H9 (cell line): Measurements from ENCODE around the gene LDHA. TPM values are rescaled to one million over a fixed set of nuclear protein-coding genes. Genes with fewer than 3 reads are reported as not detected.

Experiments used
- DNase-seq: peaks from one replicate; pipeline ENCODE4 v3.0.0-alpha.2; 2017
- H2AFZ ChIP-seq: one replicate; pipeline ENCODE4 v1.6.1; 2013; ENCODE audit warnings: mild to moderate bottlenecking, low read length, control low read depth, moderate library complexity
- H2AK5ac ChIP-seq: 2 replicates; pipeline ENCODE4 v1.6.1; 2013; ENCODE audit warnings: low read length, control low read depth, mixed read lengths; ENCODE audit not compliant: insufficient read length
- H2BK120ac ChIP-seq: one replicate; pipeline ENCODE4 v1.6.1; 2013; ENCODE audit warnings: low read depth, mild to moderate bottlenecking, low read length, control low read depth, inconsistent platforms; ENCODE audit not compliant: poor library complexity, severe bottlenecking
- H2BK12ac ChIP-seq: 2 replicates; pipeline ENCODE4 v1.6.1; 2013; ENCODE audit warnings: low read length, control low read depth, mixed read lengths, low read depth; ENCODE audit not compliant: insufficient read length
- H2BK15ac ChIP-seq: 2 replicates; pipeline ENCODE4 v1.6.1; 2013; ENCODE audit warnings: low read depth, low read length, control low read depth
- H2BK20ac ChIP-seq: one replicate; pipeline ENCODE4 v1.6.1; 2013; ENCODE audit warnings: low read depth, mild to moderate bottlenecking, low read length, control low read depth, inconsistent platforms; ENCODE audit not compliant: poor library complexity, severe bottlenecking
- H2BK5ac ChIP-seq: 2 replicates; pipeline ENCODE4 v1.6.1; 2013; ENCODE audit warnings: low read length, control low read depth, mixed read lengths; ENCODE audit not compliant: insufficient read length
- H3K14ac ChIP-seq: 2 replicates; pipeline ENCODE4 v1.6.1; 2013; ENCODE audit warnings: low read length, control low read depth; ENCODE audit not compliant: insufficient read depth
- H3K18ac ChIP-seq: 2 replicates; pipeline ENCODE4 v1.6.1; 2013; ENCODE audit warnings: low read depth, mild to moderate bottlenecking, mixed read lengths, low read length, control low read depth; ENCODE audit not compliant: insufficient read length
- H3K23ac ChIP-seq: 2 replicates; pipeline ENCODE4 v1.6.1; 2013; ENCODE audit warnings: low read length, control low read depth, mixed read lengths, low read depth; ENCODE audit not compliant: insufficient read length
- H3K23me2 ChIP-seq: 2 replicates; pipeline ENCODE4 v1.6.1; 2013; ENCODE audit warnings: low read depth, mild to moderate bottlenecking, mixed read lengths, low read length, control low read depth; ENCODE audit not compliant: insufficient read length, poor library complexity, severe bottlenecking
- H3K27ac ChIP-seq: 2 replicates; pipeline ENCODE4 v1.5.1; 2013; ENCODE audit warnings: low read length, control low read depth, mixed read lengths, low read depth; ENCODE audit not compliant: insufficient read length
- H3K27me3 ChIP-seq: 2 replicates; pipeline ENCODE4 v1.6.1; 2013; ENCODE audit warnings: low read length, control low read depth, inconsistent platforms; ENCODE audit not compliant: insufficient read depth
- H3K4ac ChIP-seq: 2 replicates; pipeline ENCODE4 v1.6.1; 2013; ENCODE audit warnings: low read depth, mild to moderate bottlenecking, control low read depth, inconsistent platforms, low read length, moderate library complexity
- H3K4me1 ChIP-seq: 2 replicates; pipeline ENCODE4 v1.6.1; 2013; ENCODE audit warnings: low read length, control low read depth, inconsistent platforms; ENCODE audit not compliant: insufficient read depth
- H3K4me2 ChIP-seq: 2 replicates; pipeline ENCODE4 v1.6.1; 2013; ENCODE audit warnings: low read length, control low read depth, mixed read lengths; ENCODE audit not compliant: insufficient read length, insufficient read depth
- H3K56ac ChIP-seq: 2 replicates; pipeline ENCODE4 v1.6.1; 2013; ENCODE audit warnings: low read depth, mild to moderate bottlenecking, mixed read lengths, low read length, control low read depth; ENCODE audit not compliant: insufficient read length
- H3K79me1 ChIP-seq: 2 replicates; pipeline ENCODE4 v1.6.1; 2013; ENCODE audit warnings: low read depth, mild to moderate bottlenecking, moderate library complexity, low read length, control low read depth, inconsistent platforms; ENCODE audit not compliant: insufficient read depth, poor library complexity, severe bottlenecking
- H3K79me2 ChIP-seq: 2 replicates; pipeline ENCODE4 v1.6.1; 2013; ENCODE audit warnings: low read length, control low read depth, inconsistent platforms; ENCODE audit not compliant: insufficient read depth
- H3K9ac ChIP-seq: 2 replicates; pipeline ENCODE4 v1.6.1; 2013; ENCODE audit warnings: low read length, control low read depth, mixed read lengths; ENCODE audit not compliant: insufficient read length; ENCODE audit errors: extremely low read depth
- H3K9me3 ChIP-seq: one replicate; pipeline ENCODE4 v1.6.1; 2013; ENCODE audit warnings: low read depth, low read length, inconsistent platforms; ENCODE audit not compliant: control insufficient read depth
- H3T11ph ChIP-seq: one replicate; pipeline ENCODE4 v1.6.1; 2013; ENCODE audit warnings: mild to moderate bottlenecking, low read length, control low read depth, inconsistent platforms
- H4K20me1 ChIP-seq: one replicate; pipeline ENCODE4 v1.6.1; 2013; ENCODE audit not compliant: control insufficient read depth, insufficient read length, insufficient read depth
- H4K5ac ChIP-seq: 2 replicates; pipeline ENCODE4 v1.6.1; 2013; ENCODE audit warnings: low read depth, mild to moderate bottlenecking, mixed read lengths, low read length, control low read depth; ENCODE audit not compliant: insufficient read length
- H4K8ac ChIP-seq: replicated peaks from 2 replicates; pipeline ENCODE4 v1.6.1; 2013; ENCODE audit warnings: low read length, control low read depth, mixed read lengths, low read depth; ENCODE audit not compliant: insufficient read length
- H4K91ac ChIP-seq: 2 replicates; pipeline ENCODE4 v1.6.1; 2013; ENCODE audit warnings: low read depth, mild to moderate bottlenecking, moderate library complexity, mixed read lengths, low read length, control low read depth; ENCODE audit not compliant: insufficient read length
- H3K27ac Mint-ChIP-seq, 3 experiments: 2 replicates in 2 of 3; 3 replicates in 1 of 3; pipeline ENCODE4 v1.8.0; 2020 to 2021; ENCODE audit warnings: mixed read lengths in 3 of 3, mild to moderate bottlenecking in 1 of 3, moderate library complexity in 1 of 3
- H3K27me3 Mint-ChIP-seq: 2 replicates; pipeline ENCODE4 v1.8.0; 2021; ENCODE audit warnings: low read depth, mild to moderate bottlenecking, moderate library complexity, mixed read lengths
- H3K36me3 Mint-ChIP-seq, 3 experiments: 2 replicates in 2 of 3; 3 replicates in 1 of 3; pipeline ENCODE4 v1.8.0; 2020 to 2021; ENCODE audit warnings: low read depth in 3 of 3, mixed read lengths in 3 of 3; ENCODE audit not compliant: insufficient read depth in 1 of 3
- H3K4me1 Mint-ChIP-seq, 2 experiments: 2 replicates each; pipeline ENCODE4 v1.8.0; 2020; ENCODE audit warnings: mixed read lengths in 2 of 2
- H3K4me3 Mint-ChIP-seq, 2 experiments: 2 replicates in 1 of 2; 3 replicates in 1 of 2; pipeline ENCODE4 v1.8.0; 2020 to 2021; ENCODE audit warnings: mild to moderate bottlenecking in 2 of 2, mixed read lengths in 2 of 2, moderate library complexity in 1 of 2
- H3K9me3 Mint-ChIP-seq, 2 experiments: 2 replicates in 1 of 2; 3 replicates in 1 of 2; pipeline ENCODE4 v1.8.0; 2020; ENCODE audit warnings: mild to moderate bottlenecking in 2 of 2, mixed read lengths in 2 of 2, moderate library complexity in 1 of 2
- WGBS: extraction: QIAGEN DNeasy Blood & Tissue Kit; methylation state at CpG from one replicate; pipeline ENCODE4 v1.1.7; 2013; ENCODE audit warnings: missing lambda C conversion rate, low lambda C conversion rate, mixed read lengths; ENCODE audit not compliant: insufficient read length; ENCODE audit errors: extremely low coverage; 5-methylcytosine and 5-hydroxymethylcytosine counted together
- total RNA-seq: library from RNA; stranded (reverse); gene quantifications from 2 replicates; pipeline ENCODE4 v1.2.1, GENCODE V29; 2021
- TF ChIP-seq, protein P1 (sequence below): fragments of 200-600 bp; sonication (generic); conservative IDR thresholded peaks from 3 replicates; pipeline ENCODE4 v1.8.0; 2021; ENCODE audit warnings: antibody characterized with exemption, mild to moderate bottlenecking

The LDHA gene
- total RNA-seq, 1 experiment from 2014 or later, result 720 TPM

DNA sequence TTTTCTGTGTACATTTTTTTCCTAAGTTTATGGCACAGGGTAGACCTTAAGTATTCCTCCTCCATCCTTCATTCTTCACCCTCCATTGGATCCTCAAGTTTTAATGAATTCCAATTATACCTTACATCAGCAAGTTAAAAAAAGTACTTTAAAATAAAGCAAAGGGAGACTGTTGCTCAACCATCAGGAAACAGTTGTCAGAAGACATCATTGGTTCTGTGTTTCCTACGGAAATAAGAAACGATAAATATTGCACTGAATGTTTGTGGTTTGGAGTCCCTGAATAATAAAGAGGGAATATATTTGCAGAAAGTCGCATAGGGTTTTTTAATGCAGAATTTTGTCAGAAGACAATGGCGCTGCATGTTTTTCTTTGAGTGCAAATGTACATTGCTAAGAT, 28.1 kb upstream of the LDHA start:
- no peaks in the 10 kb centered on the region for H3K23me2 ChIP-seq
- H2AFZ ChIP-seq, result no peak overlapping the region
- H3K27me3 ChIP-seq, result no peaks in the 10 kb centered on the region
- no peak overlapping the region for H3K27ac Mint-ChIP-seq
- no peaks in the 10 kb centered on the region for H3K79me1 ChIP-seq
- no peak overlapping the region for H3K18ac ChIP-seq
- no peak overlapping the region for H3K27ac ChIP-seq
- H3K9me3 Mint-ChIP-seq, result no peaks in the 10 kb centered on the region
- H2BK20ac ChIP-seq, result no peak overlapping the region
- no peaks in the 10 kb centered on the region for H3K4me1 Mint-ChIP-seq
- no peak overlapping the region for H3K4ac ChIP-seq
- no peak overlapping the region for H3K4me3 Mint-ChIP-seq
- H3K9ac ChIP-seq, result no peak overlapping the region
- DNase-seq, result no peak
- H4K5ac ChIP-seq, result no peak overlapping the region
- H2BK120ac ChIP-seq, result no peak overlapping the region
- no peak overlapping the region for H3T11ph ChIP-seq
- no peak overlapping the region for H2BK12ac ChIP-seq
- no peaks in the 10 kb centered on the region for H3K9me3 ChIP-seq
- no peaks in the 10 kb centered on the region for H3K27me3 Mint-ChIP-seq
- no peak overlapping the region for H3K56ac ChIP-seq
- H2BK15ac ChIP-seq, result no peak overlapping the region
- no peak overlapping the region for H3K4me2 ChIP-seq
- H3K36me3 Mint-ChIP-seq, result peaks cover 7 to 42% (median 28%) of the 10 kb centered on the region in 3 experiments; a peak in 6 of 7 replicates
- H3K23ac ChIP-seq, result no peak overlapping the region
- no peaks in the 10 kb centered on the region for H3K4me1 ChIP-seq
- H3K14ac ChIP-seq, result no peak overlapping the region
- no peaks in the 10 kb centered on the region for H3K79me2 ChIP-seq
- no CpG with 5 or more reads among the region's 4 CpGs for WGBS
- no peak overlapping the region for H4K8ac ChIP-seq
- no peaks in the 10 kb centered on the region for H4K20me1 ChIP-seq
- H2AK5ac ChIP-seq, result no peak overlapping the region
- H4K91ac ChIP-seq, result no peak overlapping the region
- H2BK5ac ChIP-seq, result no peak overlapping the region
- TF ChIP-seq, protein P1, sequence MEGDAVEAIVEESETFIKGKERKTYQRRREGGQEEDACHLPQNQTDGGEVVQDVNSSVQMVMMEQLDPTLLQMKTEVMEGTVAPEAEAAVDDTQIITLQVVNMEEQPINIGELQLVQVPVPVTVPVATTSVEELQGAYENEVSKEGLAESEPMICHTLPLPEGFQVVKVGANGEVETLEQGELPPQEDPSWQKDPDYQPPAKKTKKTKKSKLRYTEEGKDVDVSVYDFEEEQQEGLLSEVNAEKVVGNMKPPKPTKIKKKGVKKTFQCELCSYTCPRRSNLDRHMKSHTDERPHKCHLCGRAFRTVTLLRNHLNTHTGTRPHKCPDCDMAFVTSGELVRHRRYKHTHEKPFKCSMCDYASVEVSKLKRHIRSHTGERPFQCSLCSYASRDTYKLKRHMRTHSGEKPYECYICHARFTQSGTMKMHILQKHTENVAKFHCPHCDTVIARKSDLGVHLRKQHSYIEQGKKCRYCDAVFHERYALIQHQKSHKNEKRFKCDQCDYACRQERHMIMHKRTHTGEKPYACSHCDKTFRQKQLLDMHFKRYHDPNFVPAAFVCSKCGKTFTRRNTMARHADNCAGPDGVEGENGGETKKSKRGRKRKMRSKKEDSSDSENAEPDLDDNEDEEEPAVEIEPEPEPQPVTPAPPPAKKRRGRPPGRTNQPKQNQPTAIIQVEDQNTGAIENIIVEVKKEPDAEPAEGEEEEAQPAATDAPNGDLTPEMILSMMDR, result no peak
